Measurements from ENCODE around the gene LZTS3.
"Not testable (repeated sequence)": the region's sequence is repeated elsewhere in the genome, so short reads cannot be mapped to it uniquely, and the experiment has no call there.

The LZTS3 gene

GRCh38 chr20:3166913-3167342 lies 6.4 kb downstream of the LZTS3 start:
- no peak for DNase-seq

DNA sequence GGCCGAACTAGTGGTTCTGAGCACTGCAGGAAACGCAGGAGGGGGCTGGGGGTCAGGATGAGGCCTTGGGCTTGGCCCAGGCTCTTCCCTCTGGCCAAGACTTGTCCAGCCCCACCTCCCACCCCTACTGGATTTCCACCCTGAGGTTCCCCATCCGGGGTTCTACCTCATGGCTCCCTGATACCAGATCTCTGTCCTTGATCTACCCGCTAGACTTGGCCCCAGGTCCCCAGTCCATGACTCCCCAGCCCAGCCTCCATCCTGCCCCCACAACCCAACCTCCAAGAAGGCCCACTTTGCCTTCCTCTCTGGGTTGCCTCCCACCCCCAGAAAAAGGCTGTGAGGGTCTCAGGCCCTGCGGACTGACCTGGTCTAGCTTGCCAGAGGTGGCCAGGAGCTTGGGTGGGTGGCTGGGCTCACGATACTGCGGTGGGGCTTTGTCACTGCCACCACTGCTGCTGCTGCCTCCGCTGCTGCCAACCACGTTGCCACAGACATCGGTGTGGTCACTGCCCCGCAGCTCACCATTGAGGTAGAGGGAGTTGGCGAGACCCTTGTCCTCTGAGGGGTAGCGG lies 6.9 kb downstream of the LZTS3 start:
- DNase-seq = no peak

- peak; percentile 36 for DNase-seq
These were observed 7.6 kb downstream of the LZTS3 start for GRCh38 chr20:3165473-3166337.

DNA sequence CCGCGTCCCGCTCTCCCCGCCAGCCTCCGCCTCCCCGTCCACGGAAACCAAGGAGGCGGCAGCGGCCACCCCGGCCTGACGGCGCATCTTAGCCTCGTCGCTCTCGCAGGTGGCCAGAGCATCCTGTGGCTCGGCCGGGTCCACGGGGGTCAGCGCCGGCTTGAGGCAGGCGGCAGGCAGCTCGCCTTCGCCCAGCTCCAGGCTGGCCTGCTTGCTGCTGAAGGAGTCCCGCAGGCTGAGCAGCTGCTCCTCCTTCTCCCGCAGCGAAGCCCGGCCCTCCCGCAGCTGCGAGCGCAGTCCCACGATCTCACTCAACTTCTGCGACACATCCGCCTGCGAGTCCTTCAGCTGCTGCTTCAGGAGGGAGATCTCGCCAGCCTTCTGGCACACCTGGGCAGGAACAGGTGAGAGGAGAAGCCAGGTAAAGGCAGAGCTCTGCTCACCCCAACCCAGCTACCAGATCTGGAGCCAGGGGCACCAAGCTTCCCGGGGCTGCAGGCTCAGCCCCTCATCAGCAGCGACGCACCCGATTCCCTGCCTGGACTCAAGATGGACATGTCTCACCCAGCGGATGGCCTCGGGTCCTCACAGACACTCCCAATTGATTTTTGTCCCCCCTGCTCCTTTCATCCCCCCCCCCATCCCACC lies 8.5 kb downstream of the LZTS3 start:
- DNase-seq = no peak

- DNase-seq = no peak
These were observed 9.1 kb downstream of the LZTS3 start for GRCh38 chr20:3164043-3164762.

GRCh38 chr20:3163099-3164042 lies 10.0 kb downstream of the LZTS3 start:
- peak; percentile 85 for DNase-seq

DNA sequence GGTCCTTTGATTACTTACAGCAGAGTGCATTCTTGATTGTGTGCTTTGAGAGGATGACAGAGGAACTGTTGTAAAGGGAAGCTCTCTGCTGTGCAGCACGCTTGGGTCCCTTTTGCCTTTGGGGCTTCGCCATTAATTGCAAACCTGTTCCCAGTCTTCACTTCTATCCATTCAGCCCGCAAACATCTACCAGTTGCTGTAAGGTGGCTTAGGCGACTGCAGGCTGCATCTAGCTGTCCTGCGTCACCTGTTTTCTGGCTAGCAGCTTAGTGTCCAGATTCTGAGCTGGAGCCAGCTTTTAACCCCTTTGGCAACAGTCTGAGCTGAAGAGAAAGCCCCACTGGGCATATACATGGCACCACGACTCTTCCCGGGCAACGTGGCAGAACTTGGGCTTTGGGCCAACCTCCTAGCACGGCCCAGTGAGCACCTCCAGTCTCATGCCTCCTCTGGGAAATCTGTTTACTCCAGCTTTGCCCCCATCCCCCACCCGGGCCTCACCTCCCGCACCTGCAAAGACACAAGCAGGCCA lies 11.2 kb downstream of the LZTS3 start:
- no peak for DNase-seq

- DNase-seq = no peak
These were observed 11.9 kb downstream of the LZTS3 start for GRCh38 chr20:3161316-3162079.

DNA sequence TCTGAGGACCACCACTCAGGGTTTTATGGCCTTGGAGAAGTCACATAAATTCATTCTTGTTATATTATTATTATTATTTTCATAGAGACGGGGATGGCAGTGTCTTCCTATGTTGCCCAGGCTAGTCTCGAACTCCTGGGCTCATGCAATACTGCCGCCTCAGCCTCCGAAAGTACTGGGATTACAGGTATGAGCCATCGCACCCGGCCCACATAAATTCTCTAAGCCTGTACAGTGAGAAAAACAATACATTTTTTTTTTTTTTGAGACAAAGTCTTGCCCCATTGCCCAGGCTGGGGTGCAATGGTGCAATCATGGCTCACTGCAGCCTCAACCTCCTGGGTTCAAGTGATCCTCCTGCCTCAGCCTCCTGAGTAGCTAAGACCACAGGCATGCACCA lies 12.9 kb downstream of the LZTS3 start:
- DNase-seq = no peak

GRCh38 chr20:3158968-3159431 lies 14.3 kb downstream of the LZTS3 start:
- no peak for DNase-seq

DNA sequence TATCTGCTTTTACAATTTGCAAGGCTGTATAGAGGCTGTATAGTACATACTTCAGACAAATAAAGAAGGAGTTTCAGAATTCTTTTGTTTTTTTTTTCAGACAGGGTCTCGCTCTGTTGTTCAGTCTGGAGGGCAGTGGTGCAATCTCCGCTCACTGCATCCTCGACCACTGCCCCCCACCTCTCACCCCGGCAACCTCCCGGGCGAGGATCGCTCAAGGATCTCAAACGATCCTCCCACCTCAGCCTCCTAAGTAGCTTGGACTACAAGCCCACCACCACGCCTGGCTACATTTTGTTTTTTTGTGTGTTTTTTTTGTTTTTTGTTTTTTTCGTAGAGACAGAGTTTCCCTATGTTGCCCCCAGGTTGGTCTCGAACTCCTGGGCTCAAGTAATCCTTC lies 15.5 kb downstream of the LZTS3 start:
- no peak for DNase-seq

GRCh38 chr20:3156811-3157619 lies 16.3 kb downstream of the LZTS3 start:
- DNase-seq = no peak

GRCh38 chr20:3152057-3152644 lies 21.2 kb downstream of the LZTS3 start:
- DNase-seq = not testable (repeated sequence)

DNA sequence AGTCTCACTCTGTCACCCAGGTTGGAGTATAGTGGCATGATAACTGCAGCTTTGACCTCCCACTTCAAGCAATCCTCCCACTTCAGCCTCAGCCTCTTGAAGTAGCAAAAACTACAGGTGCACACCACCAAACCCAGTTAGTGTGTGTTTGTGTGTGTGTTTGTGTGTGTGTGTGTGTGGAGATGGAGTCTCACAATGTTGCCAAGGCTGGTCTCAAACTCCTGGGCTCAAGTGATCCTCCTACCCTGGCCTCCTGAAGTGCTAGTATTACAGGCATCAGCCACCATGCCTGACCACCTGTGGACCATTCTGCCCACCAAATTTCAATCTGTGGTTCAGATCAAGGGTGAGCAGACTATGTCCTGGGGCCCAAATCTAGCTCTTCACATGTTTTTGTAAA lies 22.4 kb downstream of the LZTS3 start:
- DNase-seq = no peak

DNA sequence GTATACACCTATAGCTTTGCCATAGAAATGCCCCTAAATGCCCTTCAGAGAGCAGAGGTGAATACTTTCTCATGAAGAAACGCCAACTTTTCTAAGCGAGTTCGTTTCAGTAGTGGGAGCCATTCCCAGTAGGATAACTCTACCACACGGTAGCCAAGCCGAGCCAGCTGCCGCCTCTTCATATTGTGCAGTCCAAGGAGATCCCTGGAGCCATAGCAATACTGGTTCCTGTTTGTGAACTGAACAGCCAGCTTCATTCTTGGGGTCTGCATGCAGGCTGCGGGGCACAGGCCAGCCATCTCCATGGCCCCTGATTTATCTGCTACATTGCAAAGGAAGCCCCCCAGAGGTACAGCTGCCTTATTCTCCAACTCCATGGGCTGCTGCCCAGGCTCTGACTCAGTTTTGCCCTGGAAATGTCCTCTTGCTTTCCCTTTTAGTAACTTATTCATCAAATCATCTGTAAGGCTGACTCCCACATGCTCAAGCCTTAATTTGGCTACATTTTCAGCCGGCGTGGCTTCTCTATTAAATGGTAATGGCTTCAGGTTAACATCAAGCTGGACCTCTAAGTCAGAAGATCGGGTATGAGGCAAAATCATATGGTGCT lies 26.5 kb downstream of the LZTS3 start:
- DNase-seq = no peak

DNA sequence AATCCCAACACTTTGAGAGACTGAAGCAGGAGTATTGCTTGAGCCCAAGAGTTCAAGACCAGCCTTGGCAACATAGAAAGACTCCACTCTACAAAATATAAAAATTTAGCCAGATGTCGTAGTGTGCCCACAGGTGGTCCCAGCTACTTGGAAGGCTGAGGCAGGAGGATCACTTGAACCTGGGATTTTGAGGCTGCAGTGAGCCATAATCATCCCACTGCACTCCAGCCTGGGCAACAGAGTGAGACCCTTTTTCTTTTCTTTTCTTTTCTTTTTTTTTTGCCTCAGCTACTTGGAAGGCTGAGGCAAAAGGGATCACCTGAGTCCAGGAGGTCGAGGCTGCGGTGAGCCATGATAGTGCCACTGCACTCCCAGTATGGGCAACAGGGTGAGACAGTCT lies 31.6 kb downstream of the LZTS3 start:
- no peak for DNase-seq

- no peak for DNase-seq
These were observed 35.9 kb downstream of the LZTS3 start for GRCh38 chr20:3137492-3137891.

DNA sequence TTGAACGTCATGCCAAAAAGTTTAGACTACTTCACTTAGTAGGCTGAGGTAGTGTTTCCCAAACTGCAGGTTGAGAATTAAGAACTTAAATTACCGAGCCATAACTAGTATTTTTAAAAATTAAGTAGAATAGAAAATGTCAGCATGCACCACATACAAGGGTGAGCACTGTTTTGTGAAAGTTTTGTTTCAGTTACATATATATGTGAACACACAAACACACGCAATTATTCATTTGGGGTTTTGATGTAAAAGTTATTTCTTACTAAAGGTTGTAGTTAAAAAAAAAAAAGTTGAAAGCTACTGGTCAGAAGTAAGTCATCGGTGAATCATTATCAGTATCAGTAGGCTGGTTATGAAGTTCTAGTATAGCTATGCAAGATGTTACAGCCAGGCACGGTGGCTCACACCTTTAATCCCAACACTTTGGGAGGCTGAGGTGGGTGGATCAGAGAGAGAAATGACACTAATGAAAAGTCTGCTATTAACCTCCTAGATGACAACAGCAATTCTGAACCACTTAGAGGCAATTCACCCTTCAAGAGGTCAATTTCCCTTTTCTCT lies 37.8 kb downstream of the LZTS3 start:
- no peak for DNase-seq

DNA sequence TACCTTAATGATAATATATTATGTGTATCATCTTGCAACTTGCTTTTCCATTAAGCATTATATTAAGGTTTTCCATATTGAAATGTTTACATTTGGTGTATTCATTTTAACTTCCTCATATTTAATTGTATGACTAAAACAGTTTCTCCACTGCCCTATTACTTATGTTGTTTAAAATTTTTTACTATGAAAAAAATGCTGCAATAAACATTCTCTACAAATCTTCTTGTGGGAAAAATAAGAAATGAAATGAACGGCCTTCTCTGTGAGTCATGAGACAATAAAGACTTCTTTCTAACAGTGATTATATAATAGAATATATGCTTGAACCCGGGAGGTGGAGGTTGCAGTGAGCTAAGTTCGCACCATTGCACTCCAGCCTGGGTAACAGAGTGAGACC lies 39.2 kb downstream of the LZTS3 start:
- no peak for DNase-seq

All from NCI-H524 treated with DMSO at 0.1 percent for 48 hours (cell line).